ENCODE measurements around the gene RBKS. TPM values are rescaled to one million over a fixed set of nuclear protein-coding genes. Genes with fewer than 3 reads are reported as not detected.

Gene RBKS
- total and polyA plus RNA-seq, 4 donors: 0.90 to 6.5 (median 4.6) TPM

DNA sequence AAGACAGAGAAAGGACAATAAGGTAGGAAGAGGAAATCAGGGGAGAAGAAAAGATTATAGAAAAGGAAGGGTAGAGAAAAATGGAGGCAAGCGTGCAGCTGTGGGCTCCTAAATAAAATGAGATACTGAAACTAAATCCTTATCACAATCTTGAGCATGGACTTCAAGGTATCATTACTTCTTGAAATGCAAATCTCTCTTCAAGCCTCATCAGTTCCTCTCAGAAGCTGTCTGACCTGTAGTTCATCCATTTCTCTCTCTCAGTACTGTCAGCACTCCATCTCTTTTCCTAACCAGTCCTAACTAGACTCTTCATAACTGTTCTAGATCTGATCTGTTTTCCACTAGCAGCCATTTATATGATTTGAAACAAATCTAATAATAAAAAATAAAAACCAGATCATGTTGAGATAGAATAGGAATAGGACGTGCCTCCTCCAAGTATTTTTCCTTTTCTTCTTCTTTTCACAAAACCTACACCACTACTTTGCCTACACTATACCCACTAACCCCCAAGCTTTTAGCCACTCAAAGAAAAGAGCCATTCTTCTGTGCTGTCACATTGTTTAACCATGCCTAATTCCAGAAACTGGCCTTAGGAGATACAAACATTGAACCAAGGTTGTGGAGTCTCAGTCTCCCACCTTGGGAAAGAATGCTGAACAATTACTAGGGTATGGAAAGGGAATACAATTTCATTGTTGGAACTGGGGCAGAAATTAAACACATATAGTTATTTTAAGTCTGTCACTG lies 21.4 kb upstream of the RBKS start:
- H3K9me3 ChIP-seq (ENCODE audit: control insufficient read depth, low read length): no peaks in the 10 kb centered on the region
- no peak overlapping the region for H3K4me3 ChIP-seq (ENCODE audit: low read length in 2 of 2)
- no peak for ATAC-seq (ENCODE audit: low FRiP score)
- DNase-seq: no peak
- 97 to 100% methylated on average over 2 of the region's 2 CpGs for WGBS, 2 donors
- H3K36me3 ChIP-seq (ENCODE audit: control insufficient read depth in 1 of 2, insufficient read depth in 2 of 2, low read length in 1 of 2): no peaks in the 10 kb centered on the region
- intact Hi-C loops (cut with DNase I): no loop called here
- H3K27me3 ChIP-seq (ENCODE audit: control insufficient read depth in 1 of 2, insufficient read depth in 2 of 2, low read length in 1 of 2): no peaks in the 10 kb centered on the region
- no peak overlapping the region for H3K27ac ChIP-seq (ENCODE audit: low read depth in 1 of 2, low read length in 2 of 2)
- peaks cover 0 to 2% of the 10 kb centered on the region in 2 donors for H3K4me1 ChIP-seq (ENCODE audit: control insufficient read depth in 1 of 2, insufficient read depth in 2 of 2, low read length in 2 of 2)

DNA sequence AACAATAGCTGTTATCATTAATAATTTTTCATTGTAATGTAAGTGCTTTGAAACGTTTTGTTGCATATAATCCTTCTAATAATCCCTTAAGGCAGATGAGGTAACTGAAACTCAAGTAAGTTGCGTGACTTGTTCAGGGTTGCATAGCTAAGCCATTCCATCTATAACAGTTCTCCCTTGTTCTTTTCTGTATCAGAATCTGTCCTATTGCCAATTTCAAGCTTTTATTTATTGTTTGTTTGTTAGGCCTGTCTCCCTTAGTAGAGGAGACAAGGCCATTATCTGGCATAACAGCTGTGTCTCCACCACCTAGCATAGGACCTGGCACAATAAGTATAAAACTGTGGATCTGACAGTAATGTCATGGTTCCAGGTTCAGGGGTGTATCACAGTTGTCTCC lies 19.7 kb upstream of the RBKS start:
- intact Hi-C loops (cut with DNase I): no loop called here
- no peak overlapping the region for H3K4me3 ChIP-seq (ENCODE audit: low read length in 2 of 2)
- no peak for ATAC-seq (ENCODE audit: low FRiP score)
- no peaks in the 10 kb centered on the region for H3K27me3 ChIP-seq (ENCODE audit: control insufficient read depth in 1 of 2, insufficient read depth in 2 of 2, low read length in 1 of 2)
- no peaks in the 10 kb centered on the region for H3K9me3 ChIP-seq (ENCODE audit: control insufficient read depth, low read length)
- H3K27ac ChIP-seq (ENCODE audit: low read depth in 1 of 2, low read length in 2 of 2): no peak overlapping the region
- no peak for DNase-seq
- H3K36me3 ChIP-seq (ENCODE audit: control insufficient read depth in 1 of 2, insufficient read depth in 2 of 2, low read length in 1 of 2): no peaks in the 10 kb centered on the region
- peaks cover 0 to under 1% of the 10 kb centered on the region in 2 donors for H3K4me1 ChIP-seq (ENCODE audit: control insufficient read depth in 1 of 2, insufficient read depth in 2 of 2, low read length in 2 of 2)
- 83 to 88% methylated on average over 2 of the region's 2 CpGs for WGBS, 2 donors

DNA sequence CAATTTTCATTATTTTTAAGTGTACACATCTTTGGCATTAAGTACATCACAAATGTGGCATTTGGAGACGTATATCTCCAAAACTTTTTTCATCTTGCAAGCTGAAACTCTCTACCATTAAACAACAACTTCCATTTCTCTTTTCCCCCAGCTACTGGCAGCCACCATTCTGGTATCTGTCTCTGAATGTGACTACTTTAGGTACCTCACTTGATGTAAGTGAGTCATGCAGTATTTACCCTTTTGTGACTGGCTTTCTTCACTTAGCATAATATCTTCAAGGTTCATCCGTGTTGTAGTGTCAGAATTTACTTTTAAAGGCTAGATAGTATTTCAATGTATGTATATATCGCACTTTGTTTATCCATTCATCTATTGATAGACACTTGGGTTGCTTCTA lies 17.4 kb upstream of the RBKS start:
- Histone ChIP-seq H3K36me3 (ENCODE audit: control insufficient read depth in 1 of 2, insufficient read depth in 2 of 2, low read length in 1 of 2) (no peaks in the 10 kb centered on the region), H3K4me3 (ENCODE audit: low read length in 2 of 2) (no peak overlapping the region), H3K4me1 (ENCODE audit: control insufficient read depth in 1 of 2, insufficient read depth in 2 of 2, low read length in 2 of 2) (no peaks in the 10 kb centered on the region), H3K27me3 (ENCODE audit: control insufficient read depth in 1 of 2, insufficient read depth in 2 of 2, low read length in 1 of 2) (no peaks in the 10 kb centered on the region), H3K9me3 (ENCODE audit: control insufficient read depth, low read length) (no peaks in the 10 kb centered on the region), H3K27ac (ENCODE audit: low read depth in 1 of 2, low read length in 2 of 2) (no peak overlapping the region)
- 60 to 61% methylated on average over 3 of the region's 3 CpGs for WGBS, 2 donors
- no peak for DNase-seq
- intact Hi-C loops (cut with DNase I): no loop called here
- ATAC-seq (ENCODE audit: low FRiP score): no peak

DNA sequence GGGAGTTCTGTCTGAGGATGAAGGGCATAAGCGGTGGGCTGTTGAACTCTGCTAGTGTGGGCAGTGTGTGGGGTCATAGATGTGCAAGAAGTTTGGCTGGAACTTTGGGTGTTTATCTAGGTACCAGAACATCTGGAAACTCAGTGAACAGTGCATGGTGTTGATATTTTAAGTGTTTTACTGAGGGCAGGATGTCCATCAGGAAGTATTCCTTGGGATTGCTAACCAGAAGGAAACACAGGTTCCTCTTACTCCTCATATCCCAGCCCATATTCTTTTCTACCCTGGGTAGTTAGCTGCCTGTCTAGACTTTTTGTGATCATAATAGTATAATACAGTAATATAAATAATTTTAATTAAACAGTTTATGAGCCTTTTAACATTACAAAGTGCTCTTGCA lies 15.9 kb upstream of the RBKS start:
- Histone ChIP-seq H3K9me3 (ENCODE audit: control insufficient read depth, low read length) (no peaks in the 10 kb centered on the region), H3K27me3 (ENCODE audit: control insufficient read depth in 1 of 2, insufficient read depth in 2 of 2, low read length in 1 of 2) (no peaks in the 10 kb centered on the region), H3K27ac (ENCODE audit: low read depth in 1 of 2, low read length in 2 of 2) (no peak overlapping the region), H3K4me3 (ENCODE audit: low read length in 2 of 2) (no peak overlapping the region), H3K36me3 (ENCODE audit: control insufficient read depth in 1 of 2, insufficient read depth in 2 of 2, low read length in 1 of 2) (peaks cover 0 to 2% of the 10 kb centered on the region in 2 donors), H3K4me1 (ENCODE audit: control insufficient read depth in 1 of 2, insufficient read depth in 2 of 2, low read length in 2 of 2) (no peaks in the 10 kb centered on the region)
- 87 to 93% methylated on average over 1 of the region's 1 CpG for WGBS, 2 donors
- ATAC-seq (ENCODE audit: low FRiP score): no peak
- intact Hi-C loops (cut with DNase I): no loop called here
- no peak for DNase-seq

DNA sequence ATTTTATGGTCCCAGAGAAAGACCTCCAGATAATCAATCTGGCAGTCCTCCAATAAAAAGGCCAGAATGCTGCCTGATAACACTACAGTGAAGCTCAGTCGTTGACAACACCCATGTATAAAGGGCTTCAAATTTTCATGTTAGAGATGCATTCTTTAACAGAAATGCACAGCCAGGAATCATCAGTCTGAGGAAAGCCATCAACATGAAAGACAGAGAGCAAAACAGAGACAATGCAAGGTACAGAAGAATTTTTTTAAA lies 14.1 kb upstream of the RBKS start:
- no peak for ATAC-seq (ENCODE audit: low FRiP score)
- 83% methylated on average over 1 of the region's 1 CpG for WGBS, 2 donors
- Histone ChIP-seq H3K36me3 (ENCODE audit: control insufficient read depth in 1 of 2, insufficient read depth in 2 of 2, low read length in 1 of 2) (peaks cover 0 to 2% of the 10 kb centered on the region in 2 donors), H3K27me3 (ENCODE audit: control insufficient read depth in 1 of 2, insufficient read depth in 2 of 2, low read length in 1 of 2) (no peaks in the 10 kb centered on the region), H3K27ac (ENCODE audit: low read depth in 1 of 2, low read length in 2 of 2) (no peak overlapping the region), H3K9me3 (ENCODE audit: control insufficient read depth, low read length) (no peaks in the 10 kb centered on the region), H3K4me3 (ENCODE audit: low read length in 2 of 2) (no peak overlapping the region), H3K4me1 (ENCODE audit: control insufficient read depth in 1 of 2, insufficient read depth in 2 of 2, low read length in 2 of 2) (no peaks in the 10 kb centered on the region)
- no peak for DNase-seq
- intact Hi-C loops (cut with DNase I): no loop called here

DNA sequence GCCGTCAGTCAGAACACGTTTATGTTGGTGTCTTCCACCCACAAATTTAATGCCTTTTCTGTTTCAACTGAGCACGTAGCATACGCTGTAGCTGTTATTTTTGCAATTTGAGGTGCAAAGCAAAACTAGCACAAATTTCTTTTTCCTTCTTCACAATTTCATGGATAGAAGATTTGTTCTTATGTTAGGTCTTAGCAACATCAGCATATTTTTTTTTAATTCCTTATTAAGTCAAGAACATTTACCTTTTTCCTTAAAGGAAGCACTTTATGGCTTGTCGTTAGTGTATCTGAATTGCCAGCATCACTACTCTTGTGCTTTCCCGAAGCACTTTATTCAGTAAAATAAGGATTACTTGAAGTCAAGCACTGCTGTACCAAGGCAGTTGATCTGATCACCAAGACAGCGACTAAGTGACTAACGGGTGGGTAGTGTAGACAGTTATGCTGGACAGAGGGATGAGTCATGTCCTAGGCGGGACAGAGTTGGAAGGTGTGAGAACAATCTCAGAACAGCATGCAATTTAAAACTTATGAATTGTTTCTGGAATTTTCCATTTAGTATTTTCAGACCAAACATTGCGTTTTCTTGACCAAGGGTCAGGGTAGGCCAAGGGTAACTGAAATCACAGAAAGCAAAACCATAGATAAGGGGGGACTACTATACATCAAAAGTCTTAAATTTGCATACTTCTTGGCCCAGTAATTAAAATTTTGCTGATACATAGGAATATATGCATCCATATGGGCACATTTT lies 13.6 kb upstream of the RBKS start:
- 92% methylated on average over 10 of the region's 10 CpGs for WGBS, 2 donors
- Histone ChIP-seq H3K27ac (ENCODE audit: low read depth in 1 of 2, low read length in 2 of 2) (no peak overlapping the region), H3K9me3 (ENCODE audit: control insufficient read depth, low read length) (no peaks in the 10 kb centered on the region), H3K4me3 (ENCODE audit: low read length in 2 of 2) (no peak overlapping the region), H3K4me1 (ENCODE audit: control insufficient read depth in 1 of 2, insufficient read depth in 2 of 2, low read length in 2 of 2) (no peaks in the 10 kb centered on the region), H3K36me3 (ENCODE audit: control insufficient read depth in 1 of 2, insufficient read depth in 2 of 2, low read length in 1 of 2) (peaks cover 0 to 2% of the 10 kb centered on the region in 2 donors), H3K27me3 (ENCODE audit: control insufficient read depth in 1 of 2, insufficient read depth in 2 of 2, low read length in 1 of 2) (no peaks in the 10 kb centered on the region)
- intact Hi-C loops (cut with DNase I): no loop called here
- ATAC-seq (ENCODE audit: low FRiP score) (no peak), DNase-seq (no peak)

DNA sequence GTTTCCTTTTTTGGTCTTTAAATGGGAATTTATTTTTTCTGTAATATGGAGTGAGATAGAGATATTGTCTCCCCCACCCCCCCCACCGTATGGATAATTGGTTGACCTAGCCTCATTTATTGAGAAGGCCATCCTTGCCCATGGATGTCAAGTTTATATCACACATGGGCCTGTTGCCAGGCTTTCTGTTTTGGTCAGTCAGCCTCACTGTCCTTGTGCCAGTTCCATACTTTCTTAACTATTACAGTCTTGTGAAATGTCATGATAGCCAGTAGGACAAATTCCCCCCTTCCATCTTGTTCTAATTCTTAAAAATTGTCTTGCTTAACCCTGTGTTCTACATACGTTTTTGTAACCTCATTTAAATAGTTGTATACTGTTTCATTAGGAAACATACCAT lies 12.8 kb upstream of the RBKS start:
- H3K36me3 ChIP-seq (ENCODE audit: control insufficient read depth in 1 of 2, insufficient read depth in 2 of 2, low read length in 1 of 2): peaks cover 0 to 2% of the 10 kb centered on the region in 2 donors
- no peaks in the 10 kb centered on the region for H3K27me3 ChIP-seq (ENCODE audit: control insufficient read depth in 1 of 2, insufficient read depth in 2 of 2, low read length in 1 of 2)
- no peak overlapping the region for H3K4me3 ChIP-seq (ENCODE audit: low read length in 2 of 2)
- H3K9me3 ChIP-seq (ENCODE audit: control insufficient read depth, low read length): no peaks in the 10 kb centered on the region
- WGBS, 2 donors: 71 to 73% methylated on average over 2 of the region's 2 CpGs
- H3K4me1 ChIP-seq (ENCODE audit: control insufficient read depth in 1 of 2, insufficient read depth in 2 of 2, low read length in 2 of 2): no peaks in the 10 kb centered on the region
- DNase-seq (no peak), ATAC-seq (ENCODE audit: low FRiP score) (no peak)
- intact Hi-C loops (cut with DNase I): no loop called here
- H3K27ac ChIP-seq (ENCODE audit: low read depth in 1 of 2, low read length in 2 of 2): no peak overlapping the region

DNA sequence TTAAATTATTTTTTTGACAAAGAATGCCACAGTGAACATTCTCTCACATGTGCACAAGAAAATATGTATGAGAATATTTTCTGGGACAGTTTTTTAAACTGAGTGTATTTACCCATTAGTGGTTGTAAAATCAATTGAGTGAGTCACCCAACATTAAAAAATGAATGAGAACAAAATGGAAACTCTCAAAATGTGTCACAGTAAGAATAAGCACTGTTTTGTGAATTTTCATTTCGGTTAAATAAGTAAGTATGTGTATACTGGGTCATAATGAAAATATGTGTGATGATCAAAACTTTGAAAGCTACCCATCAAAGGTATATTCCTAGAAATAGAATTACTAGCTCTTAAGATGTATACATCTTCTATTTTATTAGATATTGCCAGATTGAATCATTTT lies 11.9 kb upstream of the RBKS start:
- DNase-seq (no peak), ATAC-seq (ENCODE audit: low FRiP score) (no peak)
- peaks cover 0 to 2% of the 10 kb centered on the region in 2 donors for H3K36me3 ChIP-seq (ENCODE audit: control insufficient read depth in 1 of 2, insufficient read depth in 2 of 2, low read length in 1 of 2)
- 91 to 97% methylated on average over 1 of the region's 1 CpG for WGBS, 2 donors
- H3K4me3 ChIP-seq (ENCODE audit: low read length in 2 of 2): no peak overlapping the region
- no peaks in the 10 kb centered on the region for H3K9me3 ChIP-seq (ENCODE audit: control insufficient read depth, low read length)
- no peaks in the 10 kb centered on the region for H3K4me1 ChIP-seq (ENCODE audit: control insufficient read depth in 1 of 2, insufficient read depth in 2 of 2, low read length in 2 of 2)
- intact Hi-C loops (cut with DNase I): no loop called here
- H3K27ac ChIP-seq (ENCODE audit: low read depth in 1 of 2, low read length in 2 of 2): no peak overlapping the region
- H3K27me3 ChIP-seq (ENCODE audit: control insufficient read depth in 1 of 2, insufficient read depth in 2 of 2, low read length in 1 of 2): no peaks in the 10 kb centered on the region

DNA sequence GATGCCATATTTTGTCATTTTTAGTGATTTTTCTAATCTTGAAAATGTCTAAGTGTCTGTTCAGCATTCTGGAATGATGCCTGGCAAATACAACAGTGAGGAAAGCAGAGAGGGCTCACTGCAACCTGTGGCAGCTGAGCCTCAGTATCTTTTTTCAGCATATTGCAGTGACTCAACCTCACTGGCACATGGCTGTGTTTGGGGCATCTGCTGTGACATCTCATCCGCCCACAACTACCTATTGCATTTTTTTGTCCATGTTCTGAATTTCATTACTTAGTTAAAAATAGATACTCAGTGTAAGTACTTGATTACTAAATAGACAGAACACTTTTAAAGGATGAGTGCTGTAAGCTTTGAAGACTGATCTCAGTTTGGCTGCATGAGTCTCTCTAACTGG lies 11.0 kb upstream of the RBKS start:
- Histone ChIP-seq H3K27ac (ENCODE audit: low read depth in 1 of 2, low read length in 2 of 2) (no peak overlapping the region), H3K4me3 (ENCODE audit: low read length in 2 of 2) (no peak overlapping the region), H3K36me3 (ENCODE audit: control insufficient read depth in 1 of 2, insufficient read depth in 2 of 2, low read length in 1 of 2) (peaks cover 0 to 9% of the 10 kb centered on the region in 2 donors), H3K4me1 (ENCODE audit: control insufficient read depth in 1 of 2, insufficient read depth in 2 of 2, low read length in 2 of 2) (no peaks in the 10 kb centered on the region), H3K9me3 (ENCODE audit: control insufficient read depth, low read length) (no peaks in the 10 kb centered on the region), H3K27me3 (ENCODE audit: control insufficient read depth in 1 of 2, insufficient read depth in 2 of 2, low read length in 1 of 2) (no peaks in the 10 kb centered on the region)
- intact Hi-C loops (cut with DNase I): no loop called here
- DNase-seq (no peak), ATAC-seq (ENCODE audit: low FRiP score) (no peak)
- 78 to 79% methylated on average over 1 of the region's 1 CpG for WGBS, 2 donors

Measured in aorta (tissue), 5 donors.